SW 1271 (cell line): ENCODE data around the gene ZMAT3.

ENCODE experiments used
- DNase-seq, 2 experiments: peaks; one replicate each; lab custom pipeline; 2025; lab: John Stamatoyannopoulos, UW

Gene ZMAT3

DNA sequence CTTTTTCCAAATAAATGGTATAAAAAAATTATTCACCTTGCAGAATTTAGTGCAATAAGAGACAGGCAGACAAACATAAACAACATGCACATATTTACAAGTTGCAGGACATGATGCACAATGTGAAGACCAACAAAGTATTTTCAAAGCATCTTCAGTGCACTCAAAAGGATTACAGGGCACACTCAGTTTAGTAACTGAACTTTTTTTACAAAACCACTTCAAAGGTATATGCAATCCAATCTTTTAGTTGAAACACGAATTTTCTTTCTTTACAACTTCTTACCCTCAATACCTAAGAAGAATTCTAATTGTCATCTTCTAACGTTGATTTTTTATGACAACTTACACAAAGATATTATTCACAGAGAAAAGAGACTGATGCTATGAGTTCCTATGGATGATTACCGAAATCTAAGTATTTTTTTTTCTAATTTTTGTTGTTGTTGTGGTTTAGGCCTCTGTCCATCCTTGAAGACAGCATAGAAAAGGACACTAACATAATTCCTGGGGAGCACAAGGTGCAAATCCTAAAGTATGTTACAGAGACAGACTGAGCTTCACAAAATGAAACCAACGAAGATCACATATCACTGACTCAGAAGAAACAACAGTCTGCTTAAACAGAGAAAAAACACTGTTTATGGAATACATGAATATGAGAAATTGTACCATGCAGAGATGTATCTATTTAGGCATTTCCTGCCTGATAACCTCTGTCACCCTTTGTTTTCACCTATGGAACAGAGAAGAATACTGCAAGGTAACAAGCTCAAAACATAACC lies 50.3 kb downstream of the ZMAT3 start:
- no peak for DNase-seq

DNA sequence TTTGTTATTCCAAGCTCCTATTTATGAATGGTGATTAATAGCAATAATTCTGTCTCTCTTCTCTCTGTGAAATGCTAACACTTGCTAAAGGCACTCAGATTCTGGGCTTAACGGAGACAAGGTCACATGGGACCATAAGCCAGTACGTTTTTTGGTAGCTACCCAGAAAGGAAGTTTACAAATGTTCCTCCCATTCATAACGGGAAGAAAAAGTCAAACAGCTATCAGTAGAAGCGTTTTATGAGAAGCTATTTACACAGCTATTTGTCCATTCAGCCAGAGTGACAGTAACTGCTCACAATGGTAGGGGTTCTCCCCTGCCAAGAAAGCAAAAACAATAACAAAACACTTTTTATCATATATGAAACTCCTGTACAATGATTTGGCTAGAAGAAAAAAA lies 51.5 kb downstream of the ZMAT3 start:
- DNase-seq, result no peak

DNA sequence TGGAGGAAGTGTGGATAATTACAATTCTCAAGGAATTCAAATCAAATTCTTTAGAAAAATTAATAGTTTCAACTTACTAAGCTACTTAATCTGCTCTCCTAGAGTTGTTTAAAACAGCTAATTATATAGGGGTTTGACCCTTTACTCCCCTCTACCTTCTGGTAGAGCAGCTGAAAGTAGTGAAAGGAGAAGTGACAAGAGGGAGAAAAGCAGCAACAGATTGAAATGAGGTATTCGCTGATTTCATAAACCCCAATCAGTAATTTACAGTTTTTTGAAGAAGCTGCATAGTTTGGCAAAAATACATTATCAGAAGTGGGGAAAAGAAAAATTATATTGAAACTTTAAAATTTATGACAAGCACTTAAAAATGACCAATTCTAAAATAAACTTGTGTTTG lies 52.8 kb downstream of the ZMAT3 start:
- DNase-seq, result no peak

DNA sequence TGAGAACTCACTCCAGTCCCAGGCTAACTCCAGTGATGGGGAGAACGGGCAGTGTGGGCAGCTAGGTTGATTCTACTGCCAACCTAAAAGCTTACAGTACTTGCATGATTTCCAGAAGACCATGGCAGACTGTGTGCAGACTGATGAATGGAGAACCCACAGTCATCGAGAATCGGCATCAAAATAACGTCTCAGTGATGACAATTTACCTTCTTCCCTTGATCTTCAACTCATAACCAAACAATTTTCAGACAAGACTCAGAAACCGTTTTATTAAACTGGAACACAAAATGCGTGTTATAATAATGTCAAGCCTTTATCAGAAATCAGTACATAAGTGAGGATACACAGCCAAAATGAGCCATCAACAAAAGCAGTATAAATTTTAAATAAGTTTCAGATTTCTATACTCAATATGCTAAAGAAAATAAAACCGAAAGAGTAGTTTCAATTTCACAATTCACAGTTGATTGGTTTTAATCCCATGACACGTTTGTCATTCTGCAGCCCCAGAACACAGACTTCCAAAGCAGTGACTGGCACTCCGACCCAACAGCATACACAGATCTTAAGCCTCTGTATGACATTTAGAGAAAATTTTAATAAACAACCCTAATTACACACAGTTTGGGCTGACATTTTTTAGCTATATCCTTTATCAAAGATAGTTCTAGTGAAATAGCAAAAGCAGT lies 54.5 kb downstream of the ZMAT3 start:
- no peak for DNase-seq

DNA sequence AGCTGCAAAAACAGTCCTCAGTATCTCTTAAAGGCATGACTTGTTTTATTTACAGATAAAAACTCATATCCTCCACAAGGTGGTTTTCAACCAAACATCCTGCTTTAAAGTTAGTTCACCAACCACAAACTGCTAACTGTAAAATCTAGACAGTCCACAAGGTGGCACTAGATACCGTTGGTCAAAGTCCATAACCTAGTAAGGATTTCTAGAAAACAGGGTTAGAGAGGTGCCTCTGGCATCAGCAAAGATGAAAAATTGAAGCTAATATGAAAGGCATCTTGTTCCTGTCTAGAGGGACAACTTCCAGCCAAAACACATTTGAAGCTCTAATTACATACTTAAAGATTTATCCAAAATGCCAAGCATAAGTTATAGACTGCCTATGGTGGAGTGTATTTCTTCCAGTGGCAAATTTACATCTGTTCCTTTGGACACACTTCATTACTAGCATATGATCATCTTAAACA lies 56.0 kb downstream of the ZMAT3 start:
- peak; percentile 37 to 83 for DNase-seq

DNA sequence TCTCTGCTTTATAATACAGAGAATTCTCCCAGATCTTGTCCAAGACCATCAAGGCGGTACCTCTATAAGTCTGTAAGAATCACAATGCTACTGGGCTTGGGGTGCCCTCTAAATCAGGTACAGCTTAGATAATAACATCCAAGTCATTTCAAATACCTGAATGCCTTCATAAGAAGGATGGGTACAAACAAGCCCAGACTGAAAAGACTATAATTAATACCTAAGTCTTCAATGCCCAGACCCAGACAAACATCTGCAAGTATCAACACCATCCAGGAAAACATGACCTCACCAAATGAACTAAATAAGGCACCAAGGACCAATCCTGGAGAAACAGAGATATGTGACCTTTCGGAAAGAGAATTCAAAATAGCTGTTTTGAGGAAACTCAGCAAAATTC lies 65.9 kb downstream of the ZMAT3 start:
- DNase-seq, result no peak

DNA sequence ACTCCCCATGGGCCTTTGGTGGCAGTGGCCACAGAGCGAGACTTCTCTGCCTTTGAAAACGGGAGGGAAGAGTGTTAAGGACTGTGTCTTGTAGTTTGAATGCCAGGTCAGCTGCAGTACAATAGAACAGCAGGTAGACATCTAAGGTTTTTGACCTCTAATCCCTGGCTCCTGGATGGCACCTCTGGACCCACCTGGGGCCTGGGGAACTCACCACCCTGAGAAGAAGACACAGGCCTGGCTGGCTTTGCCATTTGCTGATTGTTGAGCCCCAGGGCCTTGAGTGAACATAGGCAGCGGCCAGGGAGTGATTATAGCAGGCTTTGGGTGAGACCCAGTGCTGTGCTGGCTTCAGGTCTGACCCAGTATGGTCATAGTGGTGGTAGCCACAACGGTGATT lies 66.4 kb downstream of the ZMAT3 start:
- no peak for DNase-seq

DNA sequence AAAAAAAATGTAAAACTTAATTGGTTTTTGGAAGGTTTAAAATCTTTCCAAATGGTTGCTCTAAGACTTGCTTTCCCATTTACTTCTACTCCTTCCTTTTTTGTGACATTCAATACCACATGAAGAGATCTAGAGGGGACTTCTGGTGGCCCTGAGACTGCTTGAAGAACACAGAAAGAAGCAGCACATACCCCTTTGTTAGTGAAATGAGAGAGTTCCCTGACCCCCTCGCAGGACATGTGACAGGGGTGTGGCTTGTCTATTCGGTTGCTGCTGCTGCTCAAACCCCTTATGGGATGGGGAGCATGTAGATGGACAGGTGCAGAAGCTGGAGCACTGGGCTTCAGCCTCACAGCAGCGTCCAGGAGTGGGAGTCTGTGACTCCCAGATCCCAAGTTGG lies 71.0 kb downstream of the ZMAT3 start:
- DNase-seq, result no peak

DNA sequence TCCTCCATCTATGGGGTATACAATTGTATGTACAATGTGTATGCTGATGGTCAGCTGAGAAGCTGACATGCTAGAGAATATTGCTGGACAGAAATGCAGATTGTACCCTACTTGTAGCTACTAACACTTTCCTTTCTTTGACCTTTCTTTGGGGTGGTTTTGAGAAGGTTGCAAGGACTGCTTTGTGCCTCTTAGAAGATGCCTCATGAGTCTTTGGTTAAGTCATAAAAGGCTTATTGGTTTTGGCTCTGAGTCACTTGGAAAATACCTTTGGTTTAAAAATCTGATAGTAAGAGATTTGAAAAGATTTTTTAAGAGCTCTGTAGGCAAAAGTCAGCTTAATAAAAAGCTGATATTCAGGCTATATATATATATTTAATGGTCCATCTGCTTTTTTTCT lies 71.5 kb downstream of the ZMAT3 start:
- DNase-seq, result no peak

DNA sequence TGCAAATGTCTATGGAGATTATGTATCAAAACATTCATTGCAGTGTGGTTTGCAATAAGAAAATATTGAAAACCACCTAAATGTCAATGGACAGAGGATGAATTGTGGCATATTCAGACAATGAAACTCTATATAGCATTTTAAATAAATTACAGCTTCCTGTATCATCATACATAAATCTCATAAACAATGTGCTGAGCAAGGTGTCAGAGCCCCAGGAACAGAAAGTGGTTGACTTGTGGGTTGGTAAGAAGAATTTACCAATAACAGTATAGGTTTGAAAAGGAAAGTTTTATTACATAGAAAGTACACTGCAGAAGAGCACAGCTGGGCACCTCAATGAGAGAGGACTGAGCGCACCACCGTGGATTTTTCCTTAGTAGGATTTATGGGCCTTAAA lies 75.2 kb downstream of the ZMAT3 start:
- no peak for DNase-seq

DNA sequence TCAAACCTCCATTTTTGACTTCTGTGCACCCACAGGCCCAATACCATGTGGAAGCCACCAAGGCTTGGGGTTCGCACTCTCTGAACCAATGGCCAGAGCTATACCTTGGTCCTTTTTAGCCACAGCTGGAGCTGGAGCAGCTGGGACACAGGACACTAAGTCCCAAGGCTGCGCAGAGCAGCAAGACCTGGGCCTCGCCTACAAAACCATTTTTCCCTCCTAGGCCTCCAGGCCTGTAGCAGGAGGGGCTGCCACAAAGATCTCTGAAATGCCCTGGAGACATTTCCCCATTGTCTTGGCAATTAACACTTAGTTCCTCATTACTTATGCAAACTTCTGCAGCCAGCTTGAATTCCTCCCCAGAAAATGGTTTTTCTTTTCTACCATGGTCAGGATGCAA lies 81.3 kb downstream of the ZMAT3 start:
- DNase-seq, result no peak

DNA sequence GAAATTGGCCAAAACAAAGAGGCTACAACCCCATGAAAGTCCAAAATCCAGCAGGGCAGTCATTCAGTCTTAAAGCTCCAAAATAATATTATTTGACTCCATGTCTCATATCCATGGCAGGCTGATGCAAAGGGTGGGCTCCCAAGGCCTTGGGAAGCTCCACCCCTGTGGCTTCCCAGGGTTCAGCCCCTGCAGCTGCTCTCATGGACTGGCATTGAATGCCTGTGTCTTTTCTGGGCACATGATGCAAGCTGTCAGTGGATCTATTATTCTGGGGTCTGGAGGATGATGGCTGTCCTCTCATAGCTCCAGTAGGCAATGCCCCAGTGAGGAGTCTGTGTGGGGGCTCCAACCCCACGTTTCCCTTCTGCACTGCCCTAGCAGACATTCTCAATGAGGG lies 81.8 kb downstream of the ZMAT3 start:
- DNase-seq, result no peak

DNA sequence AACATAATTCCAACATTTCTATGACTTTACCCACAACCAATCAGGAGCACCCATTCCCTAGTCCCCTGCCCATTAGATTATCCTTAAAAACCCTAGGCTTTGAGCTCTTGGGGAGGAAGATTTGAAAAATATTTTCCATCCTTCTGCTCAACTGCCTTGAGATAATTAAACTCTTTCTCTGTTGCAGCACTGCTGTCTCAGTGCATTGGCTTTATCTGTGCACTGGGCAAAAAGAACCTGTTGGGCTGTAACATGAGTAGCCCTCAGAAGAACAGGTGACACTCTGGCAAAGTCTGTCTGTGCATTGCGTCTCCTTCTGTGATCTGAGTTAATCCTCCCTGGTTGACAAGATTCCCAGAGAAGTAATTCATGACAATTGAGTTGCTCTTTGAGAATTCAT lies 83.9 kb downstream of the ZMAT3 start:
- no peak for DNase-seq

DNA sequence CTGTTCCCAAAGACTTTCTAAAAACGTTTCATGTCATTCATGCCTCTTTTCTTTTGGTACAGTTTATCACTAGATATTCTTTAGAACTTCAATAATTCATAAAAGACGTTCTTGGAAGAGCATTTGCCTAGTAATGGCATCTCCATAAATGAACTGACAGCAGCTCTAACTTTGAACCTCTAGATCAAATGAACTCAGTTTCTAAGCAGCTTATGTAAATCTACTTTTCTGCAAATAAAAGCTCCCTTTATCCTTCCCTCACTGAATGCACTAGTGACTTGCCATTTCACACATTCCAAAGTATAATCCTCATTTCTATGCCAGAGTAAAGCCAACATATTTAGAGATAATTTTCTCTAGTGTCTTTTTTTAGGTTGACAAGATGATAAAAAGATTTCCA lies 85.2 kb downstream of the ZMAT3 start:
- DNase-seq, result no peak

DNA sequence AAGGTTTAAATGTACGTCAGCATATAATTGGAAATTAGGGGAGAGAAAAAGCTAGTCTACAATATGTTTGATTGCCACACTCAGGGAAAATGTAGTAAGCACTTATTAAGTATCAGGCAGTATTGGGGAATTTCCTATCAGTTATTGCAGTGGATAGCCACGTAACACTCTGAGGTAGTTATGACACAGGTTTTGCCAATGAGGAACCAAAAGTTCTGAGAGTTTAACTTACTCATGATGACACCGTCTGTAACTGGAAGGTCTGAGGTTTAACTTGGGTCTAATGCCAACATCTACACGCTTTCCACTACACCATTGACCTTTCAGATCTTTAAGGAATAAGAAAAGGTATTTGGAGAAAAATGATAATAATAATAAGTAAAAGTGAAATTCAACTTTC lies 89.5 kb downstream of the ZMAT3 start:
- no peak for DNase-seq

DNA sequence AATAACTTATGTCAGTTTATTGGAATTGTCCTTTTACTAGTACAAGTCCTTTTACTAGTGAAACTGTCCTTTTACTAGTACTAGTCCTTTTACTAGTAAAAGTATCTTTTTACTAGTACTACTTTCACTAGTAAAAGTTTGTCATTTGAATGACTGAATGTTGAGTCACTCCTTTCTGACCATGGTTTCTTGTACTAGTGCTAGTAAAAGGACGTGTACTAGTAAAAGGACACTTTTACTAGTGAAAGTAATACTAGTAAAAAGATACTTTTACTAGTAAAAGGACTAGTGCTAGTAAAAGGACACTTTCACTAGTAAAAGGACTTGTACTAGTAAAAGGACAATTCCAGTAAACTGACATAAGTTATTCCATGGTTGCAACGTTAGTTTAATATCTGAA lies 96.3 kb downstream of the ZMAT3 start:
- DNase-seq, result no peak

DNA sequence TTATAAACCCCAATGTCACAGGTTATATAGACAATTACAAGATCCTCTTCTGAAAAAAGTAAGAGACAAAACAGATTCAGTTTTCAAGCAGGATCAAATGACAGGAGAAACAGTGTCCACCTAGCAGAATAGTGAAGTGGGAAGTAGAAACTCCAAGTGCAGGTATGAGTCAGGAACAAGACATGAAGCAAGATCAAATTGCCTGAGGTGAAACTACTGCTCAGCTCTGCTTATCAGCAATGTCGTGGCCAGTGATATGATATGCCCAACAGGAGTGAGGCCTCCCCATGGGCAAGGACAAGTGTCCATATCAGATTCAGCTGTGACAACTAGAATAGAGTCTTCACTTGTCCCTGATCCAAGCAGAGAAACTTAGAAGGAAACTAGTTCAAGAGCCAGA lies 100.0 kb downstream of the ZMAT3 start:
- DNase-seq, result peak in 1 of 2 experiments; percentile 36

DNA sequence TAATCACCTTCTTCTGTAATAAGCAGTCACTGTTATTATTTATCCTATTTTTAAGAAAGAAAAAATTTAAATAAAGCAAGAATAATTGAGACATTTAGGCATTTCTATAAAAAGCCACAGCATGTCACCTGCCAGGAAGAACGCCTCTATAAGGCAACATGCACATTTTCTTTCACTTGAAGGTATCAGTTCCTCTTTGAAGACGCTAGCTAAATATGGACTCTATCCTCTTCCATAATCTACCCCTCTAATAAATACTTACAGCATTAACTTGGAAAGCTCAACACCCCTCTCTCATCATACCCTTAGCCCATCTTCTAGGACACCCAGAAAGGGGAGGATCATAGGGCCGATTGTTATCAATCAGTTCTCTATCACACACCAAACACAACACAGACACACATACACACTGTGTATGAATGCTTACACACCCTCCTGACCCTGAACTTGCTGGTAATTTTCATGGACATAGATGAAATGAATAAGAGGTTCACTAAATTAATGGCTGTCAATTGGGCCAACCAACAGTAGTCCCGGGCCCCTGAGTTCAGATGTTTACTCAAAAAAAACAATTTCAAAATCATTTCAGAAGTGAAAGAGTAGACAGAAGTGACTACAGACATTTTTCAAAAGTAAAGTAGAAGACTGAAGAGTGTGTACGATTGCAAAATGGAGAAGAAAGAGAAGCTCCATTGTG lies 102.5 kb downstream of the ZMAT3 start:
- DNase-seq, result no peak
